Measurements from ENCODE around the gene PTPRS.
"Not testable (repeated sequence)": the region's sequence is repeated elsewhere in the genome, so short reads cannot be mapped to it uniquely, and the experiment has no call there.

The PTPRS gene

DNA sequence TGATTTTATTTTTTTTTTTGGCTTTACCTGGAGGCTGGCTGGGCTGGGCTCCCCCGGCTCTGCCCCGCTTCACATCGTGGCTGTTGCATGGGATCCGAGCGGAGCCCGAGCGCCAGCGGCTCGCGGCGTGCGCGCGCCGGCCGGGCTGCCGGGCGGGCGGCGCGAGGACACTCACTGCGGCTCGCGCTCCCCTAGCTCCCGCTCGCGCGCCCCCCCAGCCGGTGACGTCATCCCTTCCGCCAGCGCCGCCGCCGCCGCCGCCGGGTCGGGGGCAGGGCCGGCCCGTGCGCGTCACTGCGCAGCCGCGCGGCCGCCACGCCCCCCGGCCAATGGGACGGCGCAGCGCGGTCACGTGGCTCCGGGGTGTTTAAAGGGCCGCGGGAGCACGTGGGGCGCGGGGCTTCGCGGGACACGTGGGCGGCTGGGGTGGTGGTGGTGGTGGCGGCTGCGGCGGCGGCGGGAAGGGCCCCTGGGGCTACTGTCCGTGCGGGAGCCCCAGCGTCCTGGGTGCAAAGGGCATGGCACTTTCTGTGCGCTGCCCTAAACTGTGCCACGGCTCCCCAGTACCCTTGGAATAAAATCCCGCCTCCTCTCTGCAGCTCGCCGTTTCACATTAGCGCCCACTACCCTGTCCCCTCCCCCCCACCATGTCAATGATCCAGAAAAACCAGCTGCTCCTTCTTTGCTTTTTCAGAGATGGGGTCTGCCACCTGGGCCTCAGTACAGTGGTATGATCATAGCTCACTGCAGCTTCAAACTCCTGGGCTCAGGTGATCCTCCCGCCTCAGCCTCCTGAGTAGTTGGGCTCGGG, at the start of gene PTPRS:
Gene PTPRS (minus strand): TSS at position 176 of the 811 bp plus-strand sequence. CDS start 54,672 bp downstream, outside the sequence.
- ATAC-seq, result peak; percentile 65 to 73

DNA sequence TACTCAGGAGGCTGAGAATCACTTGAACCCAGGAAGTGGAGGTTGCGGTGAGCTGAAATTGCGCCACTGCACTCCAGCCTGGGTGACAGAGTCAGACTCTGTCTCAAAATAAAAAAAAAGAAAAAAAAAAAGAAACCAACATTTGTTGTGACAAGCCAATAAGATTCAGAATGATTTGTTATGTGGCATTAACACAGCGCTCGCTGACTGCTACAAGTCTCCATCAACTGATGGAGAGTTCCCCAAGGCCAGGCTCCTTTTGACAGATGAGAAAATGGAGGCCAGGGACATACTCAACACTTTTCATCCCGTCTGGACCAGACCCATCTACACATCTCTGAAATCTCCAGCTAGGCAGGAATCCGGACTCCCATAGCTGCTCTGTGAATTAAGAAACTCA, 48.7 kb upstream of the PTPRS start:
- no peak for ATAC-seq

DNA sequence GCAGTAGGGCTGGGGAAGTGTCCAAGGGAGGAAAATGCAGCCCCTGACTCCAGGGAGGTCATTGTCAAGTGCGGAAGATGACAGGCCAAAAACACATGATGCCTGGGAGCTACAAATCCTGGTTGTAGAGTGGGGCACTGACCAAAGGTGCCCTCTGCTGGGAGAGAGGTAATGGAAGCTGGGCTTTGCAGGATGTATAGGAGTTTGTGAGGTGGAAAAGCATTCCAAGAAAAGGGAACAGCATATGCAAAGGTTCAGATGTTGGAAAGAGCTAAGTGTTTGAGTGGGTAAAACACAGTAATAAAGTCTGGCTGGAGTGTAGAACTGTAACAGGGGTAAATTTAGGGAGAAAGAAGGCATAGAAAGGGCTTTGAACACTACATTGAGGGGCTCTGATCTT, 46.9 kb upstream of the PTPRS start:
- no peak for ATAC-seq

GRCh38 chr19:5386841-5387240, 46.2 kb upstream of the PTPRS start:
- ATAC-seq, result no peak

GRCh38 chr19:5381197-5381596, 40.6 kb upstream of the PTPRS start:
- ATAC-seq, result not testable (repeated sequence)

GRCh38 chr19:5380215-5380919, 39.8 kb upstream of the PTPRS start:
- no peak for ATAC-seq

- ATAC-seq, result no peak
Observed at GRCh38 chr19:5376928-5377327, 36.3 kb upstream of the PTPRS start.

DNA sequence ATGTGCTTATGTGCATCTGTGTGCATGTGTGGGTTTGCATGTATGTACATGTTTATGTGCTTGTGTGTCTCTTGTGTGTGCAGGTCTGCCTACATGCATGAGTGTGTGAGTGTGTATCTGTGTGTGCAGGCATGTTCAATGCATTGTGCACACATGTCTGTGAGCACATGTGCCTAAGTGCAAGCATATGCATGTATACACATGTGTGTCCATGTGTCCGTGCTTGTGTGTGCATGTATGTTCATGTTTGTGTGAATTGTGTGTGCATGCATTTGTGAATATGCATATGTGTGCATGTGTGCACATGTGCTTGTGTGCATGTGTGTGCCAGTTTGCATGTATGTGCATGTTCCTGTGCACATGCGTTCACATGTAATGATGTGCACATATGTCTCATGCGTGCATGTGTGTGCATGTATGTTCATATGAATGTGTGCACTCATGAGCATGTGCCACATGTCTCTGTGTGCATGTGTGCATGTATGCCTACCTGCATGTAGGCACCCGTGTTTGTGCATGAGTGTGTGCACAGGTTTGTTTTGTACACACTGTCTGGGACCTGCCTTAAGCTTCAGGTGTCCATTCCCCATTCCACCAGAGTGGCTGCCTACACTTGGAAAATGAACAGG, 32.1 kb upstream of the PTPRS start:
- ATAC-seq, result no peak

DNA sequence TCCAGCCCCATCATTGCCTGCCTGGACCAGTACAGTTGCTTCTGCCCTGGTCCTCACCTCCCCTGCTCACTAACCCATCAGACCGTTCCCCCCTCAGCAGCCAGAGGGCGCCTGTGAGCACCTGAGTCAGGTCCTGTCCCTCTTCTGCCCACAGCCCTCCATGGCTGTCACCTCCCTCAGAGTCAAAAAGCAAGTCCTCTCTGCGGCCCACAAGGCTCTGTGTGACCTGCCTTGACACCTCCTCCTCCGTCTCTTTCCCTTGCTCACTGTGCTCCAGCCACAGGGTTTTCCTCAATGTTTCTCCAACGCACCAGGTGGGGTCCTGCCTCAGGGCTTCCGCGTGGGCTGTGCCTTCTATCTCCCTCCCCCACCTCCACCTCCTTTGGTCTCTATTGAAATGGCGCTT, 29.4 kb upstream of the PTPRS start:
- ATAC-seq, result peak in 1 of 2 donors; percentile 38

DNA sequence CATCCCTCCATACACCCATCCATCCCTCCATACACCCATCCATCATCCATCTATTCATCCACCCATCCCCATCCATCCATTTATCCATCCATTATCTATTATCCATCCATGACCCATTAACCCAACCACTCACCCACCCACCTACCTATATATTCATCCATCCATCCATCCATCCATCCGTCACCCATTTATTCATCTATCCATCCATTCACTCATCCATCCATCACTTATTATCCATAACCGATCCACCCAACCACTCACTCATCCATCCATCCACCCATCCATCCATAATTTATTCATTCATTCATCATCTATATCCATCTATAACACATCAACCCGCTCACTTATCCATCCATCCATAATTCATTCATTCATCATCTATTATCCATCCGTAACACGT, 28.7 kb upstream of the PTPRS start:
- ATAC-seq, result no peak

DNA sequence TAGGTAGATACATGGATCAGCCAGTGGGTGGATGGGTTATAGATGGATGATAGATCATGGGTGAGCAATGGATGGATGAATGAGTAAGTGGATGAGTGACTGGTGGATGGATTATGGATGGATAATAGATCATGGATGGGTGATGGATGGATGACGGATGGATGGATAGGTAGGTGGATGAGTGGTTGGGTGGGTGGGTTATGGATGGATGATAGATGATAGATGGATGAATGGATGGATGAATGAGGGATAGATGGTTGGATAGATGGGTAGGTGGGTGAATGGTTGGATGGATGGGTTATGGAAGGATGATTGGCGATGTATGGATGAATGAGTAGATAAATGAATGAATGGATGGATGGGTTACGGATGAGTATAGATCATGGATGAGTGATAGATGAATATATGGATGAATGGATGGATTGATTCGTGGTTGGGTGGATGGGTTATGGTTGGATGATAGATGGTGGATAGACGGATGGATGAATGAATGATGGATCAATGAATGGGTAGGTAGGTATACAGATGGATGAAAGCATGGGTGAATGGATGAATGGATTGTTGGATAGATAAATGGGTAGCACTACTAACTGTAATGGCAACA, 27.0 kb upstream of the PTPRS start:
- ATAC-seq, result no peak

DNA sequence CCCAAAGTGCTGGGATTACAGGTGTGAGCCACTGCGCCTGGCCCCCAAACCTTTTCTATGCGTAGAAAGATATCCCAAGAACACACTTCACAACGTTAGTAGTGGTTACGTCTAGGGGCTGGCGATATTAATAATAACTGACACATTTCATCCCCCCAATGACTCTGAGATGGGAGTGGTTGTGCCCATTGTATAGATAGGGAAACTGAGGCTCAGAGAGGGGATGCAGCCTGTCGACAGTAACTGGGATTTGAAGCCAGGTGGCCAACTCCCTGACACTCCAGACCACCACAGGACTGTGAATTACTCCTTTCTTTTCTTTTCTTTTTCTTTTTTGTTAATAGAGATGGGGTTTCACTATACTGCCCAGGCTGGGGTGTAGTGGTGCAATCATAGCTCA, 25.3 kb upstream of the PTPRS start:
- no peak for ATAC-seq

GRCh38 chr19:5364674-5365073, 24.1 kb upstream of the PTPRS start:
- ATAC-seq, result no peak

- ATAC-seq, result not testable (repeated sequence)
Observed at GRCh38 chr19:5361839-5362238, 21.2 kb upstream of the PTPRS start.

DNA sequence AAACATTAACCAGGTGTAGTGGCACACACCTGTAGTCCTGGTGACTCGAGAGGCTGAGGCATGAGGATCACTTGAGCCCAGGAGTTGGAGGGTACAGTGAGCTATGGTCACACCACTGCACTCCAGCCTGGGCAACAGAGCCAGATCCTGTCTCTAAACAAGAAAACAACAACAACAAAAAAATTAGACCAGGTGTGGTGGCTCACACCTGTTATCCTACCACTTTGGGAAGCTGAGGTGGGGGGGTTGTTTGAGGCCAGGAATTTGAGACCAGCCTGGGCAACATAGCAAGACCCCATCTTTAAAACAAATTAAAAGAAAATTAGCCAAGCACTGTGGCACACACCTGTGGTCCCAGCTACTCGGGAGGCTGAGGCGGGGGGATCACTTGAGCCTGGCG, 20.8 kb upstream of the PTPRS start:
- ATAC-seq, result no peak

- ATAC-seq, result no peak
Observed at GRCh38 chr19:5360003-5360780, 19.6 kb upstream of the PTPRS start.

DNA sequence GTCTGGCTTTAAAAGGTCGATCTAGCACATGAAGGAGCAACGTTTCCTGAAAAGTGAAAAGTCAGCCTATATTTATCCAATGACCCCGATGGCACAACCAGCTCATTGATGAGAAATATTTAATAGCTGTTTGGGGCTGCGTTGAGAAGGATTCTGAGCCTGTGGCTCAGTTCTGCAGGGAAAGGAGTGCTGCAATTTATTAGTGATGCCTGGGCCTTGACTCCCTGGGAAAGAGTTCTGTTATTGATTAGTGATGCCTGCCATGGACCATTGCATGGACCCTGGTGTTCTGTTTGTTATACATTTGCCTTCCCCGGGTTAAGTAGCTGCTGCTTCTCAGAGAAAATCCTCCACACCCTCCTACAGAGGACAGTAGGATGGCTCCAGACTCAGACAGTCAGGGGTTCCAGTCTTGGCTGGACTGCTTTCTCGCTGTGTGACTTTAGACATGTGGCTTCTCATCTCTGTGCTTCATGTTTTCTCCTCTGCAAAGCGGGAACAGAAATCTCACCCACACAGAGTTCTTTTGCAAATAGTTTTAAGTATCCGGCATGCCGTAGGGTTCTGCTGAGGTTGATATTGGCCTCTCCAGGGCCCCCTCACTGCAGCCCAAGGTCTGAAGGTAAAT, 17.7 kb upstream of the PTPRS start:
- no peak for ATAC-seq

GRCh38 chr19:5357584-5357983, 17.0 kb upstream of the PTPRS start:
- ATAC-seq, result no peak

DNA sequence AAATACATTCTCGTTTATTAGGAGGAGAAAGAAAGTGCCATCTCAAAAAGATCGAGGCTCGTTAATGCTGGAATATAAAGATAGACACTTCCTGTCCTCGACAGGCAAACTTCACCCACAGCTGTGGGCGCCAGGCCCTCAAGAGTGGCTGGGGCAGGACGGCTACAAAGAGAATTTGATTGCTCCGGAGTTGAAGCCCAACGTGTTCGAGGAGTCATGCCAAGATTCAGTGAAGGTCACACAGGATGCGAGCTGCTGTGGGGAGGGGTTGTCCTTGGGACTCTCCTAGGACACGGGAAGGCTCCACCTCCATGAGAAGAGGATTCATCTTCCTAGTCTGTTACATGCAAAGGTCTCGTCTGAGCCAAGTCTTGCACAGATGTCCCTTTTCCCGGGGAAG, 16.3 kb upstream of the PTPRS start:
- ATAC-seq, result no peak

GRCh38 chr19:5356428-5356827, 15.8 kb upstream of the PTPRS start:
- ATAC-seq, result no peak

DNA sequence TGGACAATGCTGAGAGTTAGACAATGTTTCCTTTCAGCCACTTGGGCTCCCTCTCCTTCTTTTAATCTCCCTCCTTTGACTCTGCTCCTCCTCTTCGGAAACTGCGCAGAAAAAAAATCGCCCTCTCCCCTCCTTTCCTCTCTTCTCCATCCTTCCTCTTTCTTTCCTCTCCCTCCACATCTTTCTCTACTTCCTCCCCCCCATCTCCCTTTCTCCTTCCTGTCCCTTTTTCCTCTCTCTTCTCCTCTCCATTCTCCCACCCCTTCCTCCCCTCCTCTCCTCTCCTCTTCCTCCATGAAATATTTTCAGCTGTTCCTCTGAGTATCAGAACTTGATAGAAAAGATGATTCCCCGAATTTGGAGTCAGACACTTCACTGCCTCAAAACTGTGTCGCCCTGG, 15.1 kb upstream of the PTPRS start:
- ATAC-seq, result no peak

GRCh38 chr19:5355076-5355475, 14.5 kb upstream of the PTPRS start:
- no peak for ATAC-seq
